ENCODE data around the gene ZNF821. TPM values are rescaled to one million over a fixed set of nuclear protein-coding genes. Genes with fewer than 3 reads are reported as not detected.
"Not testable (repeated sequence)": the region's sequence is repeated elsewhere in the genome, so short reads cannot be mapped to it uniquely, and the experiment has no call there.

Gene ZNF821
- total RNA-seq, 1 donor from 2014 or later = 5.6 TPM

DNA sequence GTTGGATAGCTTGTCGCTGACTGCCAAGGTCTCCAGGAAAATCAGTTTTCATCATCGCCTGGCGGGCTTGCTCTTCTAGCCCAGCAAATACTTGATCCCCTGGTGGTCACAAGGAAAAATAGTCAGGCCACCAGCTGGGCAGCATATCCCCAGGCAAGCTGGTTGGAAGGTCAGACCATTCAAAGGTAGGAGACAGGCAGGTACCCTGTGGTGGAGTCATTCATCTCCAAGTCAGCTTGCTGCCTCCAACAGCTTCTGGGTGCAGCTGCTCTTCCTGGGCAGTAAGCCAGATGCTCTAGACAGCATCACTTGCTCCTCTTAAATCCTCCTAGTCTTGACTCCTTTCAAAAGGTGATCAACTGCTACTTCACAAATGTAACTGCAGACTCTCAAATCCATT lies 16.0 kb downstream of the ZNF821 start:
- intact Hi-C loops (cut with DNase I) = no loop called here
- DNase-seq (no peak), ATAC-seq (no peak)
- Histone ChIP-seq H3K4me1 (no peaks in the 10 kb centered on the region), H3K4me3 (no peak overlapping the region), H3K9me3 (no peaks in the 10 kb centered on the region), H3K27me3 (no peaks in the 10 kb centered on the region), H3K27ac (no peak overlapping the region), H3K36me3 (peaks cover 45% of the 10 kb centered on the region)
- TF ChIP-seq, protein P1, sequence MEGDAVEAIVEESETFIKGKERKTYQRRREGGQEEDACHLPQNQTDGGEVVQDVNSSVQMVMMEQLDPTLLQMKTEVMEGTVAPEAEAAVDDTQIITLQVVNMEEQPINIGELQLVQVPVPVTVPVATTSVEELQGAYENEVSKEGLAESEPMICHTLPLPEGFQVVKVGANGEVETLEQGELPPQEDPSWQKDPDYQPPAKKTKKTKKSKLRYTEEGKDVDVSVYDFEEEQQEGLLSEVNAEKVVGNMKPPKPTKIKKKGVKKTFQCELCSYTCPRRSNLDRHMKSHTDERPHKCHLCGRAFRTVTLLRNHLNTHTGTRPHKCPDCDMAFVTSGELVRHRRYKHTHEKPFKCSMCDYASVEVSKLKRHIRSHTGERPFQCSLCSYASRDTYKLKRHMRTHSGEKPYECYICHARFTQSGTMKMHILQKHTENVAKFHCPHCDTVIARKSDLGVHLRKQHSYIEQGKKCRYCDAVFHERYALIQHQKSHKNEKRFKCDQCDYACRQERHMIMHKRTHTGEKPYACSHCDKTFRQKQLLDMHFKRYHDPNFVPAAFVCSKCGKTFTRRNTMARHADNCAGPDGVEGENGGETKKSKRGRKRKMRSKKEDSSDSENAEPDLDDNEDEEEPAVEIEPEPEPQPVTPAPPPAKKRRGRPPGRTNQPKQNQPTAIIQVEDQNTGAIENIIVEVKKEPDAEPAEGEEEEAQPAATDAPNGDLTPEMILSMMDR (IDR thresholded peaks at IDR 0.05) = no peak

DNA sequence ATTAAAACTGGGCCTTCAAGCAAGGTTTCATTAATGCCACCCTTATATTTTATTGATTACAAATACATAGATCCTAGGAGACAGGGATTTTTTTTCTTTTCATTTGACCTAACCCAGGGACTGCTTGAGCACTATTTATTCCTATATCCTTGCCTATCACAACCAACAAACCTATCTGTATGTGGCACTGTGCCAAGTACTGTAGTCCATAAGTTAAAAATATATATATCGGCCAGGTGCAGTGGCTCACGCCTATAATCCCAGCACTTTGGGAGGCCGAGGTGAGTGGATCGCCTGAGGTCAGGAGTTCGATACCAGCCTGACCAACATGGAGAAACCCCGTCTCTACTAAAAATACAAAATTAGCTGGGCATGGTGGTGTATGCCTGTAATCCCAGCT lies 16.8 kb downstream of the ZNF821 start:
- H3K4me1 ChIP-seq; H3K9me3 ChIP-seq; DNase-seq; H3K27ac ChIP-seq; ATAC-seq; intact Hi-C loops (cut with DNase I); H3K4me3 ChIP-seq; H3K27me3 ChIP-seq: not testable (repeated sequence)
- H3K36me3 ChIP-seq = peaks cover 53% of the 10 kb centered on the region

DNA sequence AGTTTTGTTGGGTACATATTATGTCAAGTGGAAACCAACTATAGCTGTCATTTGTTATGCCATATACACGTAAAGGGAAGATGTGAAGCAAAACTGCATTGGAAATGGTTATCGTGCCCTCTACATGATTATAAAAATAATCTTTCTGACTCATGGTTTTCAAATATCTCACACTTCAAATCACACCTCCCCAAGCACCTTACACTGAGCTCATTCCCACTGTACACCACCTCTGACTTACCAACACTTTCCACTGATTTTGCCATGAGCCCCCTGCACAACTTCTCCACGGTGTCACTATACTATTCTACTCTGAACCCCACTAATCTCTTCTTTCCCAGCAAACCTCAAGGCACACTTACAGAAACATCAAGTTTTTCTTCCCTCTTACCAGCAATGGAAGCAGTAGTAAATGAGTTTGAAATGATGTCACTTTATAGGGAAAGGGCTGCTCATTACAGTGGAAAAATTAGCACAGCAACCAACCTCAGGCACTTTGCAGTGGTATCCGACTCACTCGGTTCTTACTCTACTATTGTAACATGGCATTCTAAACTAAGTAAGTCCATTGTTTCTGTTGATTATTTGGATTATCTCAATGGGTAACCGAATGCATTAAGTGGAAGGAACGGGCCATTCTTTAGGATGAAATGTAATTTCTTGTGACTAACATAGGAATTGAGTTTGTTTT lies 18.7 kb downstream of the ZNF821 start:
- intact Hi-C loops (cut with DNase I) = no loop called here
- TF ChIP-seq, protein P1 (IDR thresholded peaks at IDR 0.05) = no peak

DNA sequence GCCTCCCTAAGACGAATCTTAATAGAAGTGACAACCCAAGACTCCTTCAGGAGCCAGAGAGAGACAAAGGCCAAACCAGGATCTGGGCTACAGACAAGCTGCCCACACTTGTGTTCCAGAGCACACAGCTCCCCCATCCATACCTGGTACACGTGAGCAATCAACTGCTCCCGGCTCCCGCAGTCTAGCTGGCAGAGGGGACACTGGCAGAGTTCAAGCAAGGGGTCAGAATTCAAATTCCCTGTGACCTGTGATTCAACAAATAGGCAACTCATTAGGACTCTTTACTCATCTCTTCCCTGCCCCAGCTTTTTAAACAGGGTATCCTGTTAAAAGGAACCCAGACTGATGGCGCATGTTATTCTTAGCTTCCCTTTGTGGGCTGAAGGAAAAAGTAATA lies 20.0 kb downstream of the ZNF821 start:
- intact Hi-C loops (cut with DNase I) = no loop called here
- Histone ChIP-seq H3K36me3 (peaks cover 81% of the 10 kb centered on the region), H3K4me1 (peaks cover 4% of the 10 kb centered on the region), H3K9me3 (no peaks in the 10 kb centered on the region), H3K4me3 (no peak overlapping the region), H3K27ac (no peak overlapping the region), H3K27me3 (no peaks in the 10 kb centered on the region)
- no peak for DNase-seq
- ATAC-seq = no peak
- TF ChIP-seq, protein P1 (IDR thresholded peaks at IDR 0.05) = no peak

More for the DNA sequence above, 18.7 kb downstream of the ZNF821 start:
- ATAC-seq = no peak
- Histone ChIP-seq H3K27me3 (no peaks in the 10 kb centered on the region), H3K4me1 (no peaks in the 10 kb centered on the region), H3K9me3 (no peaks in the 10 kb centered on the region), H3K27ac (no peak overlapping the region), H3K36me3 (peaks cover 68% of the 10 kb centered on the region), H3K4me3 (no peak overlapping the region)
- DNase-seq = no peak

DNA sequence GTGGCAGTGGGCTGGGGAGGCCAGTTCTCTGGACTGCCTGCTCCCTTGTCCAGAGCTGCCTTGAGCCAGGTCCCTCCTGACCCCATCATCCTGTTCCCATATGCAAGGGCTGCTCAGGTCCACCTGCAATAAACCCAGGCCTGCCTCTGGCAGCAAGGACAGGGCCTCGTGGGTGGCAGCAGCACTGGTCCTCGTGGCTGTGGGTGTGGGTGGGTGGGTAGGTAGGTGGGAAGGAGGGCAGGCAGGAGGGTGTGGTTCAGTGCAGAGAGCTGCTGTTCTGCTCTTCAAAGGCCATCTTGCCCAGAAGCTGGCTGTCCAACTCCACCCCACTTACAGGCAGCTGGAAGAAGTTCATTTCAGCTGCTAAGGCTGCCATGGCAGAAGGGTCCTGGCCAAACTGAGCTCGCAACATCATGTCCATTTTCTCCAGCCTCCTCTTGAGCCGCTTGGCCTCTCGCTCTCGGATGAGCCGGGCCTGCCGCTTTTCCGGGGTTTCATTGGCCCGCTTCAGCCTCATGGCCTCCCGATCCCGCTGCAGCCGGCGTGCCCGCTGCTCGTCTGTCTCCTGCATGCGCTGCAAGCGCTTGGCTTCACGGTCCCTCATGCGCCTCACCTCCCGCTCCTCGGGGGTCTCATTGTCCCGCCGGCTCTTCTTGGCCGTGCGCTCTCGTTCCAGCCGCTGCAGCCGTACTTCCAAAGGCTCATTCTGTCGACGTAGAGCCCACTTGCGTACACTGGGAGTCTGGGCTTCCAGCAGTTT lies 24.0 kb downstream of the ZNF821 start:
- H3K9me3 ChIP-seq = no peaks in the 10 kb centered on the region
- TF ChIP-seq, protein P1 (IDR thresholded peaks at IDR 0.05) = no peak
- no peaks in the 10 kb centered on the region for H3K27me3 ChIP-seq
- H3K36me3 ChIP-seq = peaks cover 66% of the 10 kb centered on the region
- H3K4me3 ChIP-seq = no peak overlapping the region
- no peak overlapping the region for H3K27ac ChIP-seq
- DNase-seq (no peak), ATAC-seq (no peak)
- intact Hi-C loops (cut with DNase I) = no loop called here
- H3K4me1 ChIP-seq = peaks cover 6% of the 10 kb centered on the region

DNA sequence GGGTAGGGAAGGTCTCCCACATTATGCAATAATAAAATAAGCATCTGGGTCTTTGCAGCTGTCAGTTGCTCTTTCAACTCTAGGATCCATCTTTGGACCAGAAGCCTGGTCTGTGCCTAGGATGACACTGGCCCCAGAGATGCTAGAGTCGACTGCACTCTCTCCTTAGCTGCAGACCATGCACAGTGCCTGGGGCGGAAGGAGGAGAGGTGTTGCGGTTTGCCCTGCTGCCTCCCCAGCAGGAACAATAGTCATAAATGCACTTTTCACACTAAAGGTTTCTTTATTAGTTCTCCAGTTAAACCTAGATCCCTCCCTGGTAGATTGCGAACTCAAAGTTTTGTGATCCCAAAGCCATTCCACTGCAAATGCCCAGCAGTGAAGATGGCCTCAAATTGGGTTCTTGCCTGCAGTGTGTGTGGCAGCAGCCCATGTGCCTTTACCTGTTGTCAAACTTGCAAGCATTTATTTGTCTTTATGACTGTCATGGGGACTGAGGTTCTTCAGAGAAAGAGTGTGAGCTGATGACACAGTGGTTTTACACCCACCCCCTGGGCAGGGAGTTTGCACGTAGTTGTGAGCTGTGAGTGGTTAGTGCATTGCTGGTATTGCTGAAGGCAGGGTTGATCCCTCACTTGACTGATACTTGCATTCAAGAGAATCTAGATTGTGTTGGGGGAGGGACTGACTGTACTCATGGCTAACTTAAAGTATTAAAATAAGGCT lies 27.9 kb downstream of the ZNF821 start:
- intact Hi-C loops (cut with DNase I) = no loop called here
- Histone ChIP-seq H3K36me3 (peaks cover 59% of the 10 kb centered on the region), H3K4me1 (peaks cover 6% of the 10 kb centered on the region), H3K9me3 (no peaks in the 10 kb centered on the region), H3K4me3 (no peak overlapping the region), H3K27ac (no peak overlapping the region), H3K27me3 (no peaks in the 10 kb centered on the region)
- TF ChIP-seq, protein P1 (IDR thresholded peaks at IDR 0.05) = no peak
- no peak for ATAC-seq
- no peak for DNase-seq

All from upper lobe of right lung (tissue), 1 donor.